Activated CD8-positive, alpha-beta memory T cell treated with anti-CD3 and anti-CD28 coated beads, Interleukin-2, amount 10 ng/mL, durations not matched to agents 7 days and 5 days (primary cell): ENCODE data around the gene SEMA4D. TPM values are rescaled to one million over a fixed set of nuclear protein-coding genes. Genes with fewer than 3 reads are reported as not detected.

Experiments
- ATAC-seq: fragments of 150-1000 bp; cut with Tn5 transposase; one replicate; pipeline ENCODE4 v1.10.0; 2021; ENCODE audit warnings: moderate library complexity
- CTCF ChIA-PET: fragments of 350-600 bp; sonication (Branson Sonifier 250); formaldehyde crosslinking; loops from one replicate; lab custom pipeline; 2021; ENCODE audit warnings: antibody characterized with exemption; lab: Charles Lee
- DNase-seq: peaks from one replicate; pipeline ENCODE4 v3.0.0-alpha.2; 2020
- H3K27ac Mint-ChIP-seq: one replicate; pipeline ENCODE4 v1.8.0; 2021; ENCODE audit warnings: mild to moderate bottlenecking, mixed read lengths
- H3K27me3 Mint-ChIP-seq: one replicate; pipeline ENCODE4 v1.8.0; 2021; ENCODE audit warnings: mixed read lengths
- H3K36me3 Mint-ChIP-seq: one replicate; pipeline ENCODE4 v1.8.0; 2021; ENCODE audit warnings: mild to moderate bottlenecking, mixed read lengths
- H3K4me1 Mint-ChIP-seq: one replicate; pipeline ENCODE4 v1.8.0; 2021; ENCODE audit warnings: mixed read lengths
- H3K4me3 Mint-ChIP-seq: one replicate; pipeline ENCODE4 v1.8.0; 2021; ENCODE audit warnings: mild to moderate bottlenecking, moderate library complexity, mixed read lengths
- H3K9me3 Mint-ChIP-seq: one replicate; pipeline ENCODE4 v1.8.0; 2022; ENCODE audit warnings: low read depth, mixed read lengths
- total RNA-seq, 2 experiments: library from RNA; stranded (reverse); gene quantifications; one replicate each; pipeline ENCODE4 v1.2.3, GENCODE V29; 2021

The SEMA4D gene
- total RNA-seq, 2 experiments from 2014 or later, result 408 to 525 TPM

DNA sequence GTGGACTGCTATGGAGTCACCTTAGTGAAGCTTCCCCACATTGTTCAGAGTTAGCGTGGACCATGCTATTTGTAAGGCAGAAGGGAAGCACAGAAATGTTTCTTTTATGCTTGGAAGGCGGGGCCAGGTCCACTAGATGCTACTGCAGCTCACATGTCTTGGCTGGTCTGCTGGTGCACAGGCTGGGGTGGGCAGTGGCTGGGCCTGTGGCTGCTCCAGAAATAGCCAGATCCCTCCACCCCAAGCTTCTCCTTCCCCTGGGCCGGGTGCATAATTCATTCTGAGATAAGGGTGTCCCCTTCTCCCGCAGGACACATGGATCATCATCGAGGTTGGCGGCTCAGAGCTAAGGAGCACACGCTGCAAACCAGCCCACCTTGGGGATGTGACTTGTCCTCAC, 14.5 kb upstream of the SEMA4D start:
- H3K9me3 Mint-ChIP-seq, result no peaks in the 10 kb centered on the region
- H3K36me3 Mint-ChIP-seq, result peaks cover 3% of the 10 kb centered on the region
- CTCF ChIA-PET, result interaction anchor here (0.9 kb wide), 1 partner anchor 31 kb away, joined by 3 read pairs; no protein-coding TSS in a partner anchor
- H3K4me1 Mint-ChIP-seq, result peaks cover 35% of the 10 kb centered on the region
- ATAC-seq (no peak), DNase-seq (no peak)
- no peak overlapping the region for H3K4me3 Mint-ChIP-seq
- H3K27me3 Mint-ChIP-seq, result no peaks in the 10 kb centered on the region
- H3K27ac Mint-ChIP-seq, result no peak overlapping the region

DNA sequence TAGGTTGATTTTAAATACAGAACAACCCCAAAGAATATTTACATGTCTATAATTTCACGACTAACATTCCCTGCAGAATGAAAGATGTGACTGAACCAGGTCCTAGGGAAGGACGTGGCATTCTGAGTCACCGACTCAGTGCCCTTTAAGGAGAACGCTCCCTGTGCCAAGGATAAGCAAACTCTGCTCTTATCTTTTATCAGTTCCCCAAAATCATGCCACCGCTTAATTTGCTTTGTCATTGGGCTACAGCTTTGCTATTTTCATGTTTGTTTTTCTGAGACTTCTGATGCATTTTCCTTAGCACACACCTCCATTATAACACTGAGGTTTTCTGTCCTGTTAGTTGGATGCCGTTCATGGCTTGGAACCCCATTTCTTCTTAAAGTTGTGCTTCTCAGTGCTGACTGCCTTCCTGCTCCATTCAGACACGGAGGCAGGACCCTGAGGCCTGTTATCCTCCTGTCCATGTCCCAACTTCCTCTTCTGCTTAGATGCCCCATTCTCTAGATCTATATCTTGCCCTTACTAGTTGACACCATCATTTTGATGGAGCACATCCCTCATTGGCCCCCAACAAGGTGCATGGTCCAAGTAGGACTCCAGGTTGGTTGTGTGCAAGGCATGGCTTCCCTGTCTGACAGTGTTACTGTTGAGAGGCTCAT, 11.2 kb upstream of the SEMA4D start:
- Mint-ChIP-seq H3K4me1 (peaks cover 53% of the 10 kb centered on the region), H3K4me3 (no peak overlapping the region), H3K27ac (no peak overlapping the region), H3K36me3 (peaks cover 3% of the 10 kb centered on the region), H3K9me3 (no peaks in the 10 kb centered on the region), H3K27me3 (no peaks in the 10 kb centered on the region)
- ATAC-seq, result no peak
- DNase-seq, result no peak
- CTCF ChIA-PET, result interaction anchor here (1.7 to 2.6 kb wide), 2 partner anchors 34 to 40 kb away, joined by 4 to 8 read pairs; no protein-coding TSS in a partner anchor

DNA sequence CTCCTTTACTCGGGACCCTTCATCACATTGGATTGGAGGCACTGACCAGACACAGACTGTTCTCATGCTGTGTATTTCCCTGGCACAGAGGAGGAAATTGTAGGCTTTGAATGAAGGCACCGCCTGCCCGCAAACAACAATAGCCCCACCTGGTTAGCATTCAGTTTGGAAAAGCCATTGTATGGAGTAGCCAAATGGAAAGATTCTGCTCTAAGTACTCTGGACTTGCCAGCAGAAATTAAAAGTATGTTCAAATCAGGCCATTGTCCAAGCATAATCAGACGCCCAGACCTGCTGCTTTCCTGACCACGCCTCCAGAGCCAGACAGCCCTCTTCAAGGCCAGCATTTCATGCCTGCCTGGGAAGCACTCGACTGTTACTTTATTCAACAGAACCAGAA, 8.0 kb upstream of the SEMA4D start:
- no peaks in the 10 kb centered on the region for H3K9me3 Mint-ChIP-seq
- ATAC-seq (no peak), DNase-seq (no peak)
- H3K4me3 Mint-ChIP-seq, result no peak overlapping the region
- H3K27me3 Mint-ChIP-seq, result no peaks in the 10 kb centered on the region
- CTCF ChIA-PET, result interaction anchor here (1.1 to 2.3 kb wide), 2 partner anchors 17 to 31 kb away, joined by 3 to 9 read pairs; no protein-coding TSS in a partner anchor
- H3K27ac Mint-ChIP-seq, result no peak overlapping the region
- H3K36me3 Mint-ChIP-seq, result peaks cover 3% of the 10 kb centered on the region
- H3K4me1 Mint-ChIP-seq, result peaks cover 76% of the 10 kb centered on the region

DNA sequence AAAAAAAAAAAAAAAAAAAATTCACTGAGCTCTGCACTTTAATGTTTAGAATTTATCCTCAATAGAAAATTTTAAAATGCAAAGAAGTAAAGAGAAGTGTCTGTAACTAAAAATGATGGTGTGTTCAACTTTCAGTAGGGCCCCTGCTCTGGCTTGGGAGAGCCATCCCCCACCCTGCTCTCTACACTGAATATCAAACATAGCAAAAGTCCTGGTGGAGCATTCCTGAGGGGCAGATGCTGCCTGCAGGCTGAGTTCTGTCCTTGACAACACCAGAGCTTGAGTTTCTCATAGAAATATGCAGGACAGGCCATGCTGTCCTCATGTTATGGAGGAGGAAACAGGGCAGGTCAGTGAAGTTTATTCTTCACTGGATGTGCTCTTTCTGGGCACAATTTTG, 7.1 kb upstream of the SEMA4D start:
- Mint-ChIP-seq H3K36me3 (peaks cover 1% of the 10 kb centered on the region), H3K27ac (no peak overlapping the region), H3K4me3 (no peak overlapping the region), H3K4me1 (peaks cover 77% of the 10 kb centered on the region), H3K9me3 (no peaks in the 10 kb centered on the region), H3K27me3 (no peaks in the 10 kb centered on the region)
- CTCF ChIA-PET, result interaction anchor here (4.3 kb wide), 1 partner anchor 16 kb away, joined by 50 read pairs; no protein-coding TSS in a partner anchor
- ATAC-seq (no peak), DNase-seq (no peak)

DNA sequence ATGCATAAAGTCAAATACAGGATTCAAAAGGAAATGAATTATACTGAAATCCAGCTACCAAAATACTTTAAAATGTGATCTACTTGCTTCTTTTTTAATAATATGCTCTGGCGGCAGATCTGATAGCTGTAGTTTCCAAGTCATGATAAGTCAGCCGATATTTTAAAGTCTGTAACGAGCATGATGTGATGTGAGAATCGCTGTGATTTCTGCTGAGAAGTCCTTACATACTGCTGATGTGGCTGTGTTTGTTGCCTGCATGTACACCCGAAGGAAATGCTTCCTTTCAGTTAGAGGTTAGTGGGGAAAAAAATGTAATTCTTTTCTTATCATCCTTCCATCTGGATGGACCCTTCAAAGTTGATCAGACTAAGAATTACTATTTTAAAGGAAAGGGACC, 4.8 kb upstream of the SEMA4D start:
- Mint-ChIP-seq H3K9me3 (no peaks in the 10 kb centered on the region), H3K36me3 (no peaks in the 10 kb centered on the region), H3K27me3 (no peaks in the 10 kb centered on the region), H3K4me3 (peak overlapping the region; percentile 32), H3K27ac (peak overlapping the region; percentile 93), H3K4me1 (peaks cover 82% of the 10 kb centered on the region)
- CTCF ChIA-PET, result interaction anchor here (0.8 to 4.4 kb wide), 8 partner anchors 14 to 76 kb away, joined by 3 to 50 read pairs (median 6); no protein-coding TSS in a partner anchor
- DNase-seq (no peak), ATAC-seq (no peak)

DNA sequence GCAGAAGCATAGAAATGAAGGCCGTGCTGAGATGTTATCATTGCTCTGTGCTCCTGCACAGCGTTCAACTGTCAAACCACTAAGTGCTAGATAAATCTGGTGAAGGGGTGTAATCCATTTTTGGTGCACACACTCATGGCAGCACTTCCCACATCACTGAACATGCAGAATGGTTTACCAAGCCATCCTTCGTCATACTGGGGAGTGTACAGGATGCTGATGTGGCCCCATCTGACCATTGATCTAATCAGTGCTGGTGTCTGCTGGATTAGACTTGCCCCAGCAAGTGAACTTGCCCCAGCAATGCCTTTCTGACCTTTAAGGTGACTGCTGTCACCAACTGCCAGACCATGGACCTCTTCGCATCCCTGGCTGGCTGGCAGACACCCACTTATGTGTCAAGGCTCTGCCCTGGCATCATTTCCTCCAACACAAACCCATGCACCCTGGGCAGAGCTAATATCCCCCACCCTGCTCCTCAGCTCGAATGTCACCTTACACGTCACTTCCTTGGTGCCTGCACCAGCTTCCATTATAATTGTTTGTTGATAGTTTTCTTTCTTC, 4.2 kb upstream of the SEMA4D start:
- Mint-ChIP-seq H3K4me1 (peaks cover 77% of the 10 kb centered on the region), H3K9me3 (no peaks in the 10 kb centered on the region), H3K36me3 (no peaks in the 10 kb centered on the region), H3K27ac (peak overlapping the region; percentile 93), H3K4me3 (peak overlapping the region; percentile 36), H3K27me3 (no peaks in the 10 kb centered on the region)
- CTCF ChIA-PET, result interaction anchor here (0.8 to 4.4 kb wide), 8 partner anchors 14 to 76 kb away, joined by 3 to 50 read pairs (median 6); no protein-coding TSS in a partner anchor
- DNase-seq (peak; percentile 91), ATAC-seq (peak; percentile 68)

DNA sequence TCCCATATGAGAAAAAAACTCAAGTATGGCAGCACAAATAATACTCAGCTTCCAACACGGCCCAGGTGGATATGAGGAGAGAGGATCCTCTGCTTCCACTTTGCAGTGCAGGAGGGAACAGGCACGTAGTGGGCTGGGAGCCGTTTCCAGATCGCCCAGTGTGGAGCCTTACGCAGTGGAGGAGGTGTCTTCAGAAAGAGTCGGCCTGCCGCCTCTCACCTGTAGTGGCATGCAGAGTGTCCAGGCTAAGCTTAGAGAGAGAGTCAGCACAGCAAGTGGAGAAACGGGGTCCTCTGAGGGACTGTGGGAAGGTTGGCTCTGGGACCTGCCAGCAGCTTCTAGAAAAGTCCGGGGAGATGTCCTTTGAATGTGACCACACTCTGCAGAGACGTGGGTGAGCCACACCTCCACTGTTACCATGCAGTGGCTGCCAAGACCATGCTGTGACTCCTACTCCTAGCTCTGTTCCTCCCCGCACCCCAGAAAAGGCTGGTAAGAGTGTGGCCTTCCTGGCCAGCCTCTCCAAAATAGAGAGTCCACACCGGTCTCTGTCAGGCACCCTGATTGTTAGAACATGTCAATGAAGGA, 3.5 kb upstream of the SEMA4D start:
- CTCF ChIA-PET, result interaction anchor here (1.2 to 4.4 kb wide), 6 partner anchors 20 to 84 kb away, joined by 3 to 50 read pairs (median 10); no protein-coding TSS in a partner anchor
- H3K4me3 Mint-ChIP-seq, result peak overlapping the region; percentile 36
- ATAC-seq, result peak; percentile 20

DNA sequence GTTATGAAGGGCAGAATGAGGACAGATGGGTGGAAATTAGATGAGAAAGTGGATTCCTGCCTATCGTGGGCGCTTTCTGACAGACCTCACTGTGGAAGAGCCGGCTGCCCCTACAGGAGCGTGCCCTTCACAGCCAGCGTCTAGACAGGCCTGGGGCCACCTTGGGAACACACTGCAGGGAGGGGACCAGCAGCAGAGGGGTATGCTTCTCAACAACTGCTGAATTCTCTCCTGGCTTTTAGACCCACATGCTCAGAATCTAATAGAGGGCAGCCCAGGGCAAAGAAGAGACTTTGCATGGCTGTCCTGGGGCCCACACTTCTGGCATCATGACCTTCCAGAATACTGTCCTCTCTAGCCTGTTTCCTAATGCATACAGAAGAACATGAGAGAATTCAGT, 2.1 kb upstream of the SEMA4D start:
- Mint-ChIP-seq H3K27me3 (no peaks in the 10 kb centered on the region), H3K4me3 (no peak overlapping the region), H3K36me3 (peaks cover 19% of the 10 kb centered on the region), H3K27ac (peak overlapping the region; percentile 93), H3K9me3 (no peaks in the 10 kb centered on the region), H3K4me1 (peaks cover 75% of the 10 kb centered on the region)
- CTCF ChIA-PET, result interaction anchor here (1.2 to 4.4 kb wide), 4 partner anchors 23 to 83 kb away, joined by 3 to 29 read pairs (median 10); no protein-coding TSS in a partner anchor
- ATAC-seq (no peak), DNase-seq (no peak)

More for the DNA sequence above, 3.5 kb upstream of the SEMA4D start:
- DNase-seq, result peak; percentile 67
- peak overlapping the region; percentile 93 for H3K27ac Mint-ChIP-seq
- H3K27me3 Mint-ChIP-seq, result no peaks in the 10 kb centered on the region
- peaks cover 7% of the 10 kb centered on the region for H3K36me3 Mint-ChIP-seq
- H3K9me3 Mint-ChIP-seq, result no peaks in the 10 kb centered on the region
- H3K4me1 Mint-ChIP-seq, result peaks cover 73% of the 10 kb centered on the region

DNA sequence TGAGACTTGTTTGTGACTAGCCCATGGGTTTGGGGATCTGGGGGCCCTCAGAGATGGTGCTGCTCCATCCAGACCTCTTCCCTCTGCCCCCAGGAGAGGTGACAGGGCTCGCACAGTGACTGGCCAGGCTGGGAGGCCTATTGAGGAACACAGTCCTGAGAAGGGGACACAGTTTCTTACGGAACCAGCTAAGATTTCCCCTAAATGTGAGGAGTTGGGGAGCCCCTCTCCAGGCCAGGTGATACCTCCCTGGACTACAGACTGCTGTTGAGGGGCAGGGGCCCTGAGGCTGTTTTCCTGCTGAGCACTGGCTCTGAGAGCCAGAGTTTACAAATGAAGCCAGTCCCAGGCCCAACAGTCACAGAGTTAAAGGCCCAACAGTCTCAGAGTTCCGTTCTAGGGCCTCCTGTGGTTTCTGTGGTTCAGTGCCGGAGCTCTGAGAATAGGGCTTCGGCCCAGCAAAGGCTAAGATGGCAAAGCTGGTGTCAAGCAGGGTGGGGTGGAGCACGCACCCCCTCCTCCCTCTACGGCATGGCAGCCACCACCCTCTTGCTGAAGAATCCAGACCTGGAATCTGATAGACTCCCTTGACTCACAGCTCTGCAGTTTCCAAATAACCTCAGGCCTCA, 1.1 kb upstream of the SEMA4D start:
- Mint-ChIP-seq H3K36me3 (peaks cover 28% of the 10 kb centered on the region), H3K4me1 (peaks cover 80% of the 10 kb centered on the region), H3K27me3 (no peaks in the 10 kb centered on the region), H3K4me3 (peak overlapping the region; percentile 69), H3K27ac (peak overlapping the region; percentile 93), H3K9me3 (no peaks in the 10 kb centered on the region)
- CTCF ChIA-PET, result interaction anchor here (0.9 to 2.5 kb wide), 8 partner anchors 10 to 50 kb away, joined by 3 to 14 read pairs (median 4); no protein-coding TSS in a partner anchor
- DNase-seq (peak; percentile 87), ATAC-seq (peak; percentile 13)

DNA sequence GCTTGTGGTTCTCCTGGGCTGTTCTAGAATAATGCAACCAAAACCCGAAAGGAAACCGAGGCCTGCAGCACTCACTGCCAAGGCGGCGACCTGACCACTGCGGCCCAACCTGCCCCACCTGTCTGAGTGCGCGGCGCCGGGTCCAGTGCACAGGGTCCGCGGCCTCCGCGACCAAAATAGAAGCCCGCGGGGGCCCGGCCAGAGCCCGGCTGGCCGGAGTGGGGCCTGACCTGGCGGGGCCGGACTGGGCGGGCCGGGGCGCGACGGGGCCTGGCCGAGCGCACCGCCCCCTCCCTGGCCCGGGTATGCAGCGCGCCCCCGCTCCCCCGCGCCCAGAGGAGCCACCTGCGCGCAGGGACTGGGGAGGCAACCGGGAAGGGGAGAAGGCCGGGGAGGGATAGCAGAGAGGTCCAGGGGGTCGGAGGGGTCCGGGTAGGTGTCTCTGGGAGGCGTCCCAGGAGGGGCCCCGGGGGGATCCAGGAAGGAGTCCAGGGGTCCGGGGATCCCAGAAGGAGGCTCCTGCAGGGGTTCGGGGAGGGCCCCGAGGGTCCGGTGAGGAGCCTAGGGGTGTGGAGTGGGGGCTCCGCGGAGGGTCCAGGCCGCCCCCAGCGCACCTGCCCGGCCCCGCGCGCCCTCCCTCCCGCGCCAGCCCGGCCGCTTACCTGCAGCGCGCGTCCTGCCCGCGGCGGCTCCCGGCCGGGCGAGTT, 503 bp downstream of the SEMA4D start:
- peak overlapping the region; percentile 94 for H3K4me3 Mint-ChIP-seq
- H3K4me1 Mint-ChIP-seq, result peaks cover 80% of the 10 kb centered on the region
- CTCF ChIA-PET, result interaction anchor here (1.0 to 2.0 kb wide), 8 partner anchors 13 to 68 kb away, joined by 3 to 11 read pairs (median 4); no protein-coding TSS in a partner anchor
- no peaks in the 10 kb centered on the region for H3K27me3 Mint-ChIP-seq
- DNase-seq, result peak; percentile 78
- ATAC-seq, result peak; percentile 17
- no peaks in the 10 kb centered on the region for H3K9me3 Mint-ChIP-seq
- peaks cover 38% of the 10 kb centered on the region for H3K36me3 Mint-ChIP-seq
- H3K27ac Mint-ChIP-seq, result peak overlapping the region; percentile 90

DNA sequence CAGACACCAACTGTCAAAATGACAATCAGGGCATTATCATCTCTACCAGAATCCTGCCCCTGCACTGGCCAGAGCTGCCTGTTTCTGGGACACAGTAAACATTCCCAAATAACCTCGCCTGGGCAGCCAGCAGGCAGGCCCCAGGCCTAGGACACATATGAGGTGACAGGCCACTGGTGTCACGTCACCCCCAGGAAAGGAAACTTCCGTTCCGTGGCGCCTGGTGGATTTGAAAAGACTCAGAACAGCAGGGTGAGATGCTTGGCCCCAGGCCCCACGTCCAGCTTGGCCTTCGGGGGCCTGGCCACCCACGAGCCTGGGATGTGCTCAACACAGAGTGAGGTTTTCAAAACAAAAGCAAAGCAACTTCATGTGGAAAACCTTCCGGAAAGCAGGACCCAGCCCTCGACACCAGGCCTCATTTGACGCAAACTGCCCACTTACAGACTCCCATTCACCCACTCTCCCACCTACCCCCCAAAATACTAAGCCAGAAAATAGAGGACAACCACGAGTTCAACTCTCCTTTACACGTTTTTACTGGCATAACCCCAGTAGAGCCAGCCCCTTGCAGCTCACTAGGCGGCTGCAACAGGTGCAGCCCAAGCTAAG, 1.2 kb downstream of the SEMA4D start:
- Mint-ChIP-seq H3K4me3 (peak overlapping the region; percentile 94), H3K27ac (peak overlapping the region; percentile 90), H3K36me3 (peaks cover 45% of the 10 kb centered on the region), H3K27me3 (no peaks in the 10 kb centered on the region), H3K4me1 (peaks cover 80% of the 10 kb centered on the region), H3K9me3 (no peaks in the 10 kb centered on the region)
- CTCF ChIA-PET, result interaction anchor here (1.0 to 2.0 kb wide), 8 partner anchors 13 to 67 kb away, joined by 3 to 11 read pairs (median 4); no protein-coding TSS in a partner anchor
- ATAC-seq (peak; percentile 17), DNase-seq (peak; percentile 81)
